NCI-H2081 treated with DMSO at 0.1 percent for 48 hours (cell line): ENCODE data around the gene AMDHD1.
"Not testable (repeated sequence)": the region's sequence is repeated elsewhere in the genome, so short reads cannot be mapped to it uniquely, and the experiment has no call there.

Source experiments
- DNase-seq: peaks from one replicate; lab custom pipeline; 2025; lab: John Stamatoyannopoulos, UW

The AMDHD1 gene

GRCh38 chr12:95966287-95966870 is 23.2 kb downstream of the AMDHD1 start:
- no peak for DNase-seq

GRCh38 chr12:95967301-95967700 is 24.2 kb downstream of the AMDHD1 start:
- DNase-seq = no peak

- not testable (repeated sequence) for DNase-seq
These were observed 26.0 kb downstream of the AMDHD1 start for GRCh38 chr12:95969116-95969515.

- DNase-seq = no peak
These were observed 27.8 kb downstream of the AMDHD1 start for GRCh38 chr12:95970905-95971304.

GRCh38 chr12:95972832-95973456 is 29.8 kb downstream of the AMDHD1 start:
- no peak for DNase-seq

- no peak for DNase-seq
These were observed 31.2 kb downstream of the AMDHD1 start for GRCh38 chr12:95974358-95974757.

- DNase-seq = no peak
These were observed 32.4 kb downstream of the AMDHD1 start for GRCh38 chr12:95975491-95975890.

- DNase-seq = no peak
These were observed 33.3 kb downstream of the AMDHD1 start for GRCh38 chr12:95976416-95976832.

- DNase-seq = no peak
These were observed 34.7 kb downstream of the AMDHD1 start for GRCh38 chr12:95977764-95978305.

- no peak for DNase-seq
These were observed 35.2 kb downstream of the AMDHD1 start for GRCh38 chr12:95978351-95978750.

GRCh38 chr12:95978774-95979173 is 35.6 kb downstream of the AMDHD1 start:
- DNase-seq = no peak

- no peak for DNase-seq
These were observed 37.3 kb downstream of the AMDHD1 start for GRCh38 chr12:95980437-95980836.

GRCh38 chr12:95982602-95983001 is 39.5 kb downstream of the AMDHD1 start:
- no peak for DNase-seq

- no peak for DNase-seq
These were observed 41.6 kb downstream of the AMDHD1 start for GRCh38 chr12:95984682-95985081.

GRCh38 chr12:95986635-95987570 is 43.8 kb downstream of the AMDHD1 start:
- no peak for DNase-seq

GRCh38 chr12:95988506-95989275 is 45.6 kb downstream of the AMDHD1 start:
- no peak for DNase-seq

- DNase-seq = no peak
These were observed 46.5 kb downstream of the AMDHD1 start for GRCh38 chr12:95989504-95990123.

- DNase-seq = no peak
These were observed 47.0 kb downstream of the AMDHD1 start for GRCh38 chr12:95990136-95990535.

GRCh38 chr12:95993907-95994306 is 50.8 kb downstream of the AMDHD1 start:
- DNase-seq = no peak

- DNase-seq = no peak
These were observed 51.3 kb downstream of the AMDHD1 start for GRCh38 chr12:95994476-95994875.

GRCh38 chr12:95995238-95996031 is 52.3 kb downstream of the AMDHD1 start:
- DNase-seq = no peak
